ENCODE measurements around the gene FANCC.

GRCh38 chr9:95177617-95178016 lies 139.9 kb downstream of the FANCC start:
- TF ChIP-seq FOXM1 (IDR thresholded peaks at IDR 0.05; ENCODE audit: borderline replicate concordance) (no peak), ARNT (IDR thresholded peaks at IDR 0.05) (no peak), LEF1 (IDR thresholded peaks at IDR 0.05; ENCODE audit: borderline replicate concordance) (no peak), SUZ12 (IDR thresholded peaks at IDR 0.05) (no peak), BHLHE40 (IDR thresholded peaks at IDR 0.05; ENCODE audit: borderline replicate concordance) (no peak), TARDBP (IDR thresholded peaks at IDR 0.05) (no peak), ELF4 (IDR thresholded peaks at IDR 0.05) (no peak), CTBP1 (IDR thresholded peaks at IDR 0.05; ENCODE audit: borderline replicate concordance) (no peak), SP1 (IDR thresholded peaks at IDR 0.05) (no peak), L3MBTL2 (conservative IDR thresholded peaks at IDR 0.05) (no peak), NFRKB (IDR thresholded peaks at IDR 0.05) (no peak), FOXA1 (IDR thresholded peaks at IDR 0.05) (no peak), HDGF (IDR thresholded peaks at IDR 0.05; ENCODE audit: borderline replicate concordance) (no peak), PKNOX1 (IDR thresholded peaks at IDR 0.05) (no peak)

Data from HEK293T (cell line).